ENCODE results near the gene ASPA. TPM values are rescaled to one million over a fixed set of nuclear protein-coding genes. Genes with fewer than 3 reads are reported as not detected.
A peak's percentile ranks its signal among the peaks of the same experiment; 100 is the strongest.

The ASPA gene
- total RNA-seq, 4 donors from 2014 or later: 0.89 to 4.8 (median 1.4) TPM

DNA sequence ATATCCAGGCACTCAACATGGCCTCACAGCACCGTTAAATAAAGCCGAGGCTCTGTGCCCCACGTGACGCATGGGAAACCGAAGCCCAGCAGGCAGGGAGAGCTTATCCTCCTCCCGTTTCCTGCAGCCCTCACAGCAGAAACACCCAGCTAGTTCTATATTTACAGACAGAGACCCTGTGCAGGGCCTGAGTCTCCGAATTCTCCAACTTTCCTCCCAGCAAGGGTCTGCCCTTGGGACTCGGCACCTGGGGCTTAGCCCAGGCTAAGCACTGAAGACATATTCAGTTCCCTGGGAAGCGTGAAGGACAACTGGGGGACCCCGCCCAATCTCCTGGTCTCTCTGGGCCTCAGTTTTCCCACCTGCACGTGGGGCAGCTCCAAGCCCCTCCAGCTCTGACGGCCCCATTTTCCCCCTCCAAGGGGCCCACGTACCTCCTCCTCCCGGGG, 52.6 kb downstream of the ASPA start:
- in situ Hi-C loops (cut with MboI; ENCODE audit: low sequenced_read_pairs in 4 of 4): no loop called here
- TF ChIP-seq POLR2A (IDR thresholded peaks at IDR 0.05): no peak
- TF ChIP-seq, protein P1, sequence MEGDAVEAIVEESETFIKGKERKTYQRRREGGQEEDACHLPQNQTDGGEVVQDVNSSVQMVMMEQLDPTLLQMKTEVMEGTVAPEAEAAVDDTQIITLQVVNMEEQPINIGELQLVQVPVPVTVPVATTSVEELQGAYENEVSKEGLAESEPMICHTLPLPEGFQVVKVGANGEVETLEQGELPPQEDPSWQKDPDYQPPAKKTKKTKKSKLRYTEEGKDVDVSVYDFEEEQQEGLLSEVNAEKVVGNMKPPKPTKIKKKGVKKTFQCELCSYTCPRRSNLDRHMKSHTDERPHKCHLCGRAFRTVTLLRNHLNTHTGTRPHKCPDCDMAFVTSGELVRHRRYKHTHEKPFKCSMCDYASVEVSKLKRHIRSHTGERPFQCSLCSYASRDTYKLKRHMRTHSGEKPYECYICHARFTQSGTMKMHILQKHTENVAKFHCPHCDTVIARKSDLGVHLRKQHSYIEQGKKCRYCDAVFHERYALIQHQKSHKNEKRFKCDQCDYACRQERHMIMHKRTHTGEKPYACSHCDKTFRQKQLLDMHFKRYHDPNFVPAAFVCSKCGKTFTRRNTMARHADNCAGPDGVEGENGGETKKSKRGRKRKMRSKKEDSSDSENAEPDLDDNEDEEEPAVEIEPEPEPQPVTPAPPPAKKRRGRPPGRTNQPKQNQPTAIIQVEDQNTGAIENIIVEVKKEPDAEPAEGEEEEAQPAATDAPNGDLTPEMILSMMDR (IDR thresholded peaks at IDR 0.05 in 4 of 5, conservative IDR thresholded peaks at IDR 0.05 in 1 of 5): no peak
- peaks cover 0 to 2% of the 10 kb centered on the region in 2 donors for H3K4me1 ChIP-seq
- H3K36me3 ChIP-seq: no peaks in the 10 kb centered on the region
- no peak overlapping the region for H3K4me3 ChIP-seq
- intact Hi-C loops (cut with DNase I; ENCODE audit: low total_unique reads): no loop called here
- no peak overlapping the region for H3K27ac ChIP-seq
- ATAC-seq (no peak), DNase-seq (no peak)
- H3K27me3 ChIP-seq: no peaks in the 10 kb centered on the region
- H3K9me3 ChIP-seq: no peaks in the 10 kb centered on the region

DNA sequence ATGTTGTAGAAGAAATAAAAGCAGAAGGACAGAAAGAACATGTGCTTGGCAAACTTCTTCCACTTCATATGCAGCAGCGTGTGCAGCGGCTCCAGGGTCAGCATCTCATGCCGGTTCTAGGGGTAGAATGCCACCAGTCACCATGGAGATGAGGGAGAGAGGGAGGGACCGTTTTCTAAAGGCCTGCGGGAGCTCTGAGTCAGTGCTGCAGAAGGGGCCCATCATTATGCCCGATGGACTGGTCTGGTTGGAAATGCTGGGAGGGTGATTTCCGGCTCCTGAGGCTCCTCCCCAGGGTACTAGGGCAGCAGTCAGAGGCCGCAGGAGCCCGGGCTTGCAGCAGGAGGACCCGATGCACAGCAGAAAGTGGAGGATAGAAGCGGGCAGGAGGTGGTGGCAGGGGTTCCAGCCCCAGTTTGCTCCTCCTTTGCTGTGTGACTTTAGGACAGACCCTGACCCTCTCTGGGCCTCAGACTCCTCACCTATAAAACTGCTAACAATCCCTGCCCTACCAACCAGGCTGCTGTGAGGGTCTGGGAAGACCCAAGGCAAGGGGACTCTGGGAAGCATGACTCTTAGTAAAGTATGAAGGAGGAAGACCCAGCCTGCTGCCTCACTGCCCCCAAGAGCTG, 53.2 kb downstream of the ASPA start:
- H3K27me3 ChIP-seq: no peaks in the 10 kb centered on the region
- H3K4me1 ChIP-seq: peaks cover 0 to 2% of the 10 kb centered on the region in 2 donors
- no peak for TF ChIP-seq POLR2A (IDR thresholded peaks at IDR 0.05)
- TF ChIP-seq, protein P1 (IDR thresholded peaks at IDR 0.05 in 4 of 5, conservative IDR thresholded peaks at IDR 0.05 in 1 of 5): no peak
- DNase-seq: no peak
- intact Hi-C loops (cut with DNase I; ENCODE audit: low total_unique reads) (no loop called here), in situ Hi-C loops (cut with MboI; ENCODE audit: low sequenced_read_pairs in 4 of 4) (no loop called here)
- no peaks in the 10 kb centered on the region for H3K36me3 ChIP-seq
- no peak overlapping the region for H3K27ac ChIP-seq
- no peak overlapping the region for H3K4me3 ChIP-seq
- no peak for ATAC-seq
- no peaks in the 10 kb centered on the region for H3K9me3 ChIP-seq

DNA sequence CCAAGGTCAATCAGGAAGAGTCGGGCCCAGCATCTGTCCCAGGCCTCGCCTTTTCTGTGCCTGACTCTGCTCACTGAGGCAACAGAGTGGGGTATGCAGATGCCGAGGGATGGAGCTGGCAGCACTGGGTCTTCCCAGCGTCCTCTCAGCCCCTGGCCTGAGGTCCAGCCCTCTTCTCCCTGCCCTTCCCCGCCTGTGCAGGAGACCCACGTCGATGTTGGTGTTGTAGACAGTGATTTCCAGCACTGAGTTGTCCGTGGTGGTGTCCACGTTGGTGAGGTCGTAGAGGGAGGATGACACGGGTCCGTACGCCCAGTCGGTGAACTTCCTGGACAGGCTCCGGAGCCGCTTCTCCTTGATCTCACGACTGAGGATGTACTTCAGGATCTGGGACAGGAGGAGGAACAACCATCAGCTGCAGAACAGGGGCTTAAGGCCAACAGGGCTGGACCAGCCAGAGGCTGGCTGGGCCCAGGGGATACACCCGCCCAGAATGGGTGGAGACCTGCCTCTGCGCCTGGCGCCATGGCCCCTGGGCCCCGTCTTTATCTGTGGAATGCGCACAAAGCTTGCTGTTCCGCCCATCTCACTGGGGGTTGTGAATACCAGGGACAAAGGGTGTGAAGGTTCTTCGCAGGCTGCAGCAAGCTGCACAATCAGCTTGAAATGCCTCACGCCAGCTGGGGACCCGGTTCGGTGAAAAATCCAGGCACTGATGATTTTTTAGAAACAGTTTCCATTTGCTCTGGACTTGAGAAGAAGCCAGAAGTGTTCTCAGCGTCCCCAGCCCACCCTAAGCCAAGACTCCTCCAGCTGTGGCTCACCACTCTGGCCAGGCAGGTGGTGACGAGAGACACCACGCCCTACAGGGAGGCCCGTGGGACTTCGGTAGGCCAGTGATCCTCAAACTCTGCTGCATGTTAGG, 54.3 kb downstream of the ASPA start:
- in situ Hi-C loops (cut with MboI; ENCODE audit: low sequenced_read_pairs in 4 of 4): no loop called here
- no peak overlapping the region for H3K4me3 ChIP-seq
- no peaks in the 10 kb centered on the region for H3K9me3 ChIP-seq
- intact Hi-C loops (cut with DNase I; ENCODE audit: low total_unique reads): loop anchor here (10.0 kb wide), 1 partner anchor 135 kb away; the partner anchor contains the start of genes EMC6 and TAX1BP3
- no peak overlapping the region for H3K27ac ChIP-seq
- DNase-seq (peak in 1 of 2 donors; percentile 27), ATAC-seq (peak in 1 of 2 donors; percentile 45)
- no peaks in the 10 kb centered on the region for H3K36me3 ChIP-seq
- H3K27me3 ChIP-seq: no peaks in the 10 kb centered on the region
- H3K4me1 ChIP-seq: peaks cover 0 to 2% of the 10 kb centered on the region in 2 donors
- no peak for TF ChIP-seq POLR2A (IDR thresholded peaks at IDR 0.05)
- TF ChIP-seq, protein P1 (IDR thresholded peaks at IDR 0.05 in 4 of 5, conservative IDR thresholded peaks at IDR 0.05 in 1 of 5): no peak

DNA sequence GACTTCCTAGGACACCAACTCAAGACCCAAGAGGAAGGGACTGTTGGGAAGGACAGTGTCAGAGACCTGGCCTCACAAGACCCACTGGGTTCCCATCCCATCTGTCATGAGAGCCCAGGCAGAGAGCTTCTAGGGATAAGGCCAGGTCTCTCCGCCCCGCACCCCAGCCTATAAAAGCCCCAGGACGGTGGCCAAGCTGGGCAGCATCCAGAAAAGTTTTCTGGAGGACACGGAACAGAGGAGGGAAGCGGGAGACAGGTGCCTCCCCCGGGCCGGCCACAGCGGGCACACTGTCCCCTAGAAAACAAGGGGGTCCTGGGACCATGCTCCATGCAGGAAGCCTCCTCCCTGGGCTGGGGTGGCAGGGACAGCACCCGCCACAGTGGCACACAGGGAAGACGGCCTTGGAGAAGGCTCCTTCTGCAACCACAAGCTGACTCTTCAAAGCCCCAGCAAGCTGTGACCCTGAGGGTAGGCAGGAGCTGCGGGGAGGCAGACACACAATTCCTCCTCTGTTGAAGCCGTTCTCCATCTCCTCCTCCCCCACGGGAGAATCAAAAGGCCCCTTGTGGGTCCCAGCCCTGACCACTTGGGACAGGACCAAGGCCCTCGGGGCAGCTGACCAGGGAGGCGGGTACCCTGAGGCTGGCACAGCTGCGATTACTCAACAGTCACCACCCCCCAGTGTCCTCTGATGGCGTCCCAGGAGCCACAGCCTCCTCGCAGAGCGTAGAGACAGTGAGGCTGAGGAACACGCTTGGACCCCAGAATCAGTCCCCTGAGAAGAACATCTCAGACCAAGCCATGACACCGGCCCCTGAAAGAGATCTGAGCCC, 55.7 kb downstream of the ASPA start:
- ATAC-seq: peak in 1 of 2 donors; percentile 10
- peak in 1 of 2 donors; percentile 49 for DNase-seq
- Histone ChIP-seq H3K27ac (peak overlapping the region in 2 of 4 donors; percentile 46 to 53), H3K9me3 (no peaks in the 10 kb centered on the region), H3K36me3 (no peaks in the 10 kb centered on the region), H3K4me3 (no peak overlapping the region), H3K27me3 (no peaks in the 10 kb centered on the region), H3K4me1 (peaks cover 0 to 2% of the 10 kb centered on the region in 2 donors)
- intact Hi-C loops (cut with DNase I; ENCODE audit: low total_unique reads) (loop anchor here (10.0 kb wide), 1 partner anchor 133 kb away; the partner anchor contains the start of genes EMC6 and TAX1BP3), in situ Hi-C loops (cut with MboI; ENCODE audit: low sequenced_read_pairs in 4 of 4) (no loop called here)
- TF ChIP-seq POLR2A (IDR thresholded peaks at IDR 0.05): no peak
- TF ChIP-seq, protein P1 (IDR thresholded peaks at IDR 0.05 in 4 of 5, conservative IDR thresholded peaks at IDR 0.05 in 1 of 5): no peak

All from gastrocnemius medialis (tissue), 4 donors.